NAMALWA (cell line): ENCODE data around the gene TNFAIP1.
"Not testable (repeated sequence)": the region's sequence is repeated elsewhere in the genome, so short reads cannot be mapped to it uniquely, and the experiment has no call there.

Experiments used
- DNase-seq: peaks from one replicate; pipeline ENCODE4 v3.0.0-alpha.2; 2015; ENCODE audit warnings: low spot score

Gene TNFAIP1

DNA sequence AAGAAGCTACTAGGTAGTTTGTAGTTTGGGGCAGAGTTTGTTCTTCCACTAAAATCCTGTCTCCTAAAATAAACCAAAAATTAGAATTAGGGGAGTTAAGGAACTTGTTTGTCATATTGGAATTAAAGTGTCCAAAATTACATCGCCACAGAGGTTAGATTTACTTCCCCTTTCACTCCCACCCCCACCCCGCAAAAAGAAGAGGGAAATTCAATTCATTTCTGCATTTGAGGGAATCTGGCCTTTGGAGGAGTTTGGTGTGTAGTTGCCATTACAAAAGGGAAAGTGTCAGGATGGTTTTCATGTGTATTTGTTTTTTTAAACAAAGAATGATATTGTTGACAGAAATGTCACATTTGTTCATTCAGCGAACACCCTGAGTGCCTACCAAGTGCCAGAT lies 10.8 kb upstream of the TNFAIP1 start:
- no peak for DNase-seq

DNA sequence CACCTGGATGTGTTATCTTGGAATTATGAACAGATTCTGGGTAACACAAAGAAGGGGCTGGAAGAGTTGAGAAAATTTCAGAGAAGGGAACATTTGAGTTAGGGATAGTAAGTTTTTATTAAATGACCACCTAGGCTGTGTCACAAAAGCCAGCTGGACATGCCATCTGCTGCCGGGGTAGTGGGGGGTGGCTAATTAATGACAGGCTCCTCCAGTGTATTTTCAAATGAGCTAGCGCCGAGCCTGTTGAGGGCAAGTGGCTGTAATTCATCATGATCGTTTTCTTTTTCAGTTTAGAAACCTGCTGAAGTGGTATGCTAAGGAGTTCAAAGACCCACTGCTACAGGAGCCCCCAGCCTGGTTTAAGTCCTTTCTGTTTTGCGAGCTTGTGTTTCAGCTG lies 10.3 kb upstream of the TNFAIP1 start:
- no peak for DNase-seq

DNA sequence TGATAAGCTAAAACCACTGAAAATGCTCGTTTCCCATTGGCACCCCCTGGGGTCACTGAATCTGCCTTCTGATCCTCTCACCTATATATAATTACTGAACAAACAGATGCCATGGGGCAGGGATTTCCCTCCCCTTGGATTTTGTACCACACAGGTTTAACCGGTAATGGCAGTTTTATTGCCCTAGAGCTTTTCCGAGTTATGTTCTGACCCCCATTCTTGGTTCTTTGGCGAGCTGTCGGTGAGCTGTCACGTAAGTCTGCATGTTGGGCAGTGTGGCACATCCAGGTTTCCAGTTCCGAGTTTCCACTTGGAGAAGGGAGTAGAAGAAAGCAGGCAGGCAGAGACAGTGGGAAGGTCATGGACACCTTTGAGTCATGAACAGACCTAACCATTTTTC lies 9.4 kb upstream of the TNFAIP1 start:
- no peak for DNase-seq

DNA sequence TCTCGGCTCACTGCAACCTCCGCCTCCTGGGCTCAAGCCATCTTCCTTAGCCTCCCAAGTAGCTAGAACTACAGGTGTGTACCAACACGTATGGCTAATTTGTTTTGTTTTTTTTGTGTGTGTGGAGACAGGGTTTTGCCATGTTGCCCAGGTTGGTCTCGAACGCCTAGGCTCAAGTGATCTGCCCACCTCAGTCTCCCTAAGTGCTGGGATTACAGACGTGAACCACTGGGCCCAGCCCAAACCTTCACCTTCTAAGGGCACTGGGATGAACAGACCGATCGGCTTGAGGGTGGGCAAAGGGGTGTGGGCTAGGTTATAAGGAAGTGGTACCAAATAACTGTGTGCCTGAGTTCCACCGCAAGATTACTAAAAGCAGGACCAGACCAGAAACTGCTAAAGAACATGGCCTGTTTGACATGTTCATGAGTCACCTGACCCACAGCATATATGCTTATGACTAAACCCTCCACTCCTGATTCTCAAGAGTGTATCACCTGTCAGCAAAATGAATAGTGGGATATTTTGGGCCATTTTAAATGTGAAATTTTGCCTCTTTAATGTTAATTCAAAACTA lies 8.4 kb upstream of the TNFAIP1 start:
- no peak for DNase-seq

DNA sequence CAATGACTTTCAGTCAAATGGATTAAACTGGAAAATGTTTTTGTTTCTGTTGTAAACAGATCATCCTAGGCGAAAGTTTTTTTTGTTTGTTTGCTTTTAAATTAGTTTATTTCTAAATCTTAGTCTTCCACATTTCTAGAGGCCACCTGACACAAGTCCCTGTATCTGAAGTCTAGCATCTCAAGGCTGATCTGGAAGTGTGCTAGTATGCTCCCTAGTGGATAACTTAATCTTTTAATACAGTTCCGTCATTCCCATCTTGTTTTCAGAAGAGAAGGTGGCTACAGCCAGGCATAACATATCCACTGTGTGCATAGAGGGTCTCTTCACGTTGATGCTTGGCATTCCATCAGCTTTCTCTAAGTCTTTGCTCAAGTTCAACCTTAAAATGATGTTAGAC lies 7.9 kb upstream of the TNFAIP1 start:
- DNase-seq: no peak

DNA sequence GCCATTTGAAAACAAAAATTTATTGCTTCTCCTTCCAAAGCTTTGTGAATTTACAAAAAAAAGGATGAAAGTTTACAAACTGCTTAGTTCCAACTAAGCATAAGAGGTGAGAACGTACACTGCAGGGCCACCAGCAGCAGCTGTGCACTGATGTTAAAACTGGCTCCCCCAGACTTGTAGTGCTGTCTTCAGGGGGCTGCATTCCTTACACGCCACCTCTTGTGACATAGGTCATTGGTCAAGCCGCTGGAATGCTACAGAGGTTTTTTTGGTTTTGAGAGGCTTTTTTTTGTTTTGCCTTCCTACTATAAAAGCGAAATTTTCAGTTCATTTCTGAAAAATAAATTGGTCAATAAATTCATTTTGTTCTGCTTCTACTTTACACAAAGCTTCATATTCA lies 7.2 kb upstream of the TNFAIP1 start:
- no peak for DNase-seq

DNA sequence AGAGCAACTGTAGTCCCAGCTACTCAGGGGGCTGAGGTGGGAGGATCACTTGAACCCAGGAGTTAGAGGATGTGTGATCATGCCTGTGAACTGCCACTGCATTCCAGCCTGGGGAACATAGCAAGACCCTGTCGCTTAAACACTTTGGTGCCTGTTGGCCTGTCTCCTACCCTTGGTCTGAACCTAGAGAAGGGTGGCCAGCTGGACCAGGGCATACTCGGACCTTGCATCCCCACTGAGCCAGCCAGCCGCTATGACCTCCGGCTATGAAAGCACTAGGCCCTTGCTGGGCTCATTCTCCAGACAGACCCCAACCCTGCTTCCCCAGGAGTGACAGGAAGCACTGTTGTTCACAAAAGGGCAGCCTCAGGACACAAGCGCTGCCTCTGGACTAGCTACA lies 4.9 kb upstream of the TNFAIP1 start:
- no peak for DNase-seq

DNA sequence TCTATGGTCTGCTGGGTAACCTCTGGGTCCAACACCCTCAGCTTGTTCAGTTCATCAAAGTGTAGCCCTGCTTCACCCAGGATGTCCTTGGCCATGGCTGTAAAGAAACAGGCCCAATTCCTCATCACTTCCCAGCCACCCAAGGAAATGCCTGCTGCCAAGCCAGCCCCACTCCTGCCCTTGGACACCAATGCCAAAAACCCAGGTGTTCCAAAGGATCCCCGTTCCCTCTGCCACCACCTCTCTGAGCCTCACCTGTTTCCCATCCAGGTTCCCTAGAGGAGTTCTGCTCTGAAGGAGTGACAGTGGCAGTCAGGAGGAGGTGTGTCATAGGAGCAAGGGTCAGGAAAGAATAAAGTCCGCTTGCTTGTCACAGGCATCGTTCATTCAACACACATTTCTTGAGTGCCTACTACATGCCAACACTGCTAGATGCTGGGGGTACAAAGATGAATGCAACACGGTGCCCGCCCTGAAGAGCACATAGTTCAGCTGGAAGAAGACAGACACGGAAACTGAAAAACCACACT lies 3.6 kb upstream of the TNFAIP1 start:
- no peak for DNase-seq

DNA sequence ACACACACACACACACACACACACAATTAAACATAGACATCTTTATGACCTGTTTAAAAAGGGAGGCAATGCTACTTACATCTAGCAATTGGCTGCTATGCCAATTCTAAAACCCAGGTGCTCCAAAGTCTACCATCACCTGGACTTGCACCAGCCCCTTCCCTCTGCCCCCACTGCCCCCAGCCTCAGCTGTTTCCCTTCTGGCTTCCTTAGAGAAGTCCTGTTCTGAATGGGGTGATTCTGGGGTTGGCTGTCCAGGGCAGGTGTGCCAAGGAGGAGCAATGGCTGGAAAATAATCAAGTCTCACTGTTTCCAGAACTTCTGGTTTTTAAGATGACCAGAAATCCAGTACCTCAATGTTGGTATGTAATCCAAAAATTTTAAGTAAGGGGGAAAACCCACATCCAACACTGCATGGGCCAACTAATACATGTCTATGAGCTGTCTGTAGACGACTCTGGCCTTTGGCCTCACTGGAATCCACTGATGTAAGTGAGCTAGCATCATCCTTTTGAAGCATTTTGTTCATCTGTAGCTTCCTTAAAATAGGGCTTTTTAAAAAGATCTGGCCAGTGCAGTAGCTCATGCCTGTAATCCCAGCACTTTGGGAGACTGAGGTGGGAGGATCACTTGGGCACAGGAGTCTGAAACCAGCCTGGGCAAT lies 2.3 kb upstream of the TNFAIP1 start:
- no peak for DNase-seq

DNA sequence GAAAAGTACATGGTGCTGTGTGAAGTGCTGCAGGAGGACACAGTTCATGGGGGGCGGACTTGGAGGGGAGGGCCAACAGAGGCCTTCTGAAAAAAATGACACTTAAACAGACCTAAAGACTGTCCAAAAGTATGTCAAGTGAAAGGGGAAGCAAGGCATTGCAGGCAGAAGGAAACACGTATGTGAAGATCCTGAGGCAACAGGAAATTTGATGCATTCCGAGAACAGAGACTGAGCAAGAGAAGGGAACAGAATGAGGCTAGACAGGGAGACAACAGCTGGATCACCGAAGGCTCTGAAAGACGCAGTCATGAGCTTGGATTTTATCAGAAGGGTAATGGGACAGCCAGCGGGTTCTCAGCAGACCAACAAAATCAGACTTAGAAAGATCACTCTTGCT lies 1.4 kb upstream of the TNFAIP1 start:
- DNase-seq: peak; percentile 42

DNA sequence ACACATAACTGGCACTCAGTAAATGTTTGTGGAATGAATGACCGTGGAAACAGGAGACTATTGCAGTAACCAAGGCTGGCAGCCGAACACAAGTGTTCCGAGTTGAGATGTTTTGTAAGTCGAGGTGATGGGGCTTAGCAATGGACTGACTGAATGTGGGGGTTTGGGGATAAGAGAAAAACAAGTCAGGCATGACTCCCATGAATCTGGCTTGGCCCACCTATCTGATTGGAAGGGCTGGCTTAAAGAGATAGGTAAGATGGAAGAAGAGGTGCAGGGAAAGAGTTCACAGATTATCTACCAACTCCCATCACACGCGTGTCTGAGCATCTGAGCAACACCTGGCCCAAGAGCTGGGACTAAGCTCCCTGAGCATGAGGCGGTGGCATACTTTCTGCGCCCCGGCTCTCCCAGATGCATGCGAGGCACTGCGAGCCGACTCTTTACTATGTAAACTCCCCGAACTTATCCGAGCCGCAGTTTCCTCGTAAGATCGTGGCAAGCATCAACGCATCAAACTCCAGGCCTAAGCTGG lies 828 bp upstream of the TNFAIP1 start:
- DNase-seq: no peak

DNA sequence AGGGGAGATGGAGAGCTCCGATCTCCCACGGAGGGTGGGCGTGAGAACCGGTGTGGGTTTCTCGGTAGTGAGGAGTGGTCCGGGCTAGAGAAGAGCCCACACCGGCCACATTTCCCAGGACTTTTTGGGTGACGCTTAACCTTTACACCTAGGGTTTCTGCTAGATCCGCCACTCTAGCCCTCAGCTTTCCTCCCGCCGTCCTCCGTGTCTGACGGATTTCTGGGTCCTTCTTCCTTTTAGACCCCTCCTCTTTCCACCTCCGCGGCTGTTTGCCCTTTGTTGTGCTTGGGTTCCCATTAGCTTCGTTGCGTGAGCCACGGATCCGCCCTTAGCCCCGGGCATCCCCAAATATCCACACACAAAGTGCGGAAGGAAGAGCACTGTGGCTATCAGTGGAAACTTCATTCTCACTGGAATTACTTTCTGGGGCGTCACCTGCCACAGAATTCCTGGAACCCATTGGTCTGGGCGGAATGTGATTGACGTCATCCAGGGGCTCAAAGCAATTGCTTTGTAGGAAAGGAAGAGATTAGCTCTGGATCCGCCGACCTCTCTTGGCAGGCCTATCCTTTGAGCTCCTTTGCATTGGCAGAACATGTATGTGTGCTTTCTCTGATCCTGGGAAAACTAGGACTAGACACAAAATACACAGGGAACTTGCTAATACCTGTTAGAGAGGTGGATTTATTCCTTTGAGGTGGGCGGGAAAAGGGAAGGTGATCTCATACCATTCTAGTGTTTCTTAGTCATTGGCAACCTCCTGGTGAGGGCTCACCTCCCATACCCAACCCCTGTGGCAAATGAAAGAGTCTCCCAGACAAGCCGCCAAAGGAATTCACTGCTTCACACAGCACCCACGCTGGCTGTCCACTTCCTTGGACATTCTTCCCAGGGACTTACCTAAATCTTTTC lies 654 bp downstream of the TNFAIP1 start:
- peak; percentile 43 for DNase-seq

DNA sequence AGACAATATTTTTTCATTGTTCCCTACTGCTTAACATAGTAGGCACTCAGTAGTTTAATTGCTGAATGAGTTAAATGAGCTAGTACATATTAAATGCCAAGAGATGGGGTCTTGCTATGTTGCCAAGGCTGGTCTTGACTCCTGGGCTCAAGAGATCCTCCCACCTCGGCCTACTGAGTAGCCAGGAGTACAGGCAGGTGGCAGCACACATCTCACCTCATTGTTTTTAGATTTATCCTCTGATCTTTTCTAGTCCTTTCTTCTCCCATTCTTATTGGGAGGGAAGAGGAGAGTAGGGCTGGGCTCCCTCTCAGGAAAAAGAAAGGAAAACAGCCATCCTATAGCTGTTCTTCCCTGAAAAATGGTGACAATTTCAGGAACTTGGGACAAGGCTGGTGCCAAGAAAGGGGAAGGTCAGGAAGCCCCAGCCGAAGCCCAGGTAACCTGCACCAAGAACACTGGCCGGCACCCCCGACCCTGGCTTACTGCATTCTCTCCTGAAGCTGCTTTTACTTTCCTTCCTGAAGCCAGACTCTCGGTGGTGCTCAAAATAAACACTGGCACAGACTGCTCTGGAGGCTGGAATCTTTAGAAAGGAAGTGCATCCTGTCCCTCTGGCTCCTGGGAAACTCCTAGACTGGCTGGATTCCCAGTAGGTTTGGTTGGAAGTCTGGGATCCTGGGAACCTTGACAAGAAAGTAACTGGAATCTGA lies 2.7 kb downstream of the TNFAIP1 start:
- no peak for DNase-seq

DNA sequence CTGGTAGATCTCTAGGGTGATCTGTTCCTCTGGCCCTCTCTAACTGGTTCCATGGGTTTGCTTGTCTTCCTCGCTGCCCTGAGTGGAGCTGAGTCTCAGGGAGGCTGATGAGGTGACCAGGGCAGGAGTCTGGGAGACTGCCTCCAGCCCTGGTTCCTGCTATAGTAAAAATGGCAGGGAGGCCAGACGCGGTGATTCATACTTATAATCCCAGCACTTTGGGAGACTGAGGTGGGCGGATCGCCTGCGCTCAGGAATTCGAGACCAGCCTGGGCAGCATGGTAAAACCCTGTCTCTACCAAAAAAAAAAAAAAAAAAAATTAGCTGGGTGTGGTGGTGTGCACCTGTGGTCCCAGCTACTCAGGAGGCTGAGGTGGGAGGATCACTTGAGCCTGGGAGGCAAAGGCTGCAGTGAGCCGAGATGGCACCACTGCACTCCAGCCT lies 3.2 kb downstream of the TNFAIP1 start:
- not testable (repeated sequence) for DNase-seq

DNA sequence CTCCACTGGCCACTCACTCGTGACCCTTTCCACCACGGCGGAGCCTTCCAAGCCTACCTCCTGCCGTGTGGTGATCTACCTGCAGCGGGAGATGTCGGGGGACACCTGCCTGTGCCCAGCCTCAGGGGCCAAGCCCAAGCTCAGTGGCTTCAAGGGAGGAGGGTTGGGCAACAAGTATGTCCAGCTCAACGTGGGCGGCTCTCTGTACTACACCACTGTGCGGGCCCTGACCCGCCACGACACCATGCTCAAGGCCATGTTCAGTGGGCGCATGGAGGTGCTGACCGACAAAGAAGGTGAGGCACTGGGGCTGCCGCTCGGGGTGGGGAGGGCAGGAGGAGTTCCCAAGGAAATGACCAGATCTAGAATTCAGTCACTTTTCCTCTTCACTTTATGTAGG lies 3.9 kb downstream of the TNFAIP1 start:
- no peak for DNase-seq

DNA sequence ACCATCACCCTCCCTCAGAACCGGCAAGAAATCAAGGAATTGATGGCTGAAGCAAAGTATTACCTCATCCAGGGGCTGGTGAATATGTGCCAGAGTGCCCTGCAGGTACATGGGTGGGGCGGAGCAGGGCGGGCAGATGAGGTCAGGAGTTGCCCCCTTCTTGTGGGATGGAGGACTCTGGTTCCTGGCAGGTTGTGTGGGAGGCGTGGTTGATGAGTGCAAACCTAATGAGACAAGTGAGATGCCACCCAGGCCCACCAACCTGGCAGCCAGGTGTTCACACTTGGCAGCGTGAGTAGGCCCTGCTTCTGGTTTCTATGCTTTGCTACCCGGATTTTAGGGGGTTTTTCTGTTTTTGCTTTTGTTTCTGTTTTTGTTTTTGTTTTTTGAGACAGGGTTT lies 4.8 kb downstream of the TNFAIP1 start:
- no peak for DNase-seq

DNA sequence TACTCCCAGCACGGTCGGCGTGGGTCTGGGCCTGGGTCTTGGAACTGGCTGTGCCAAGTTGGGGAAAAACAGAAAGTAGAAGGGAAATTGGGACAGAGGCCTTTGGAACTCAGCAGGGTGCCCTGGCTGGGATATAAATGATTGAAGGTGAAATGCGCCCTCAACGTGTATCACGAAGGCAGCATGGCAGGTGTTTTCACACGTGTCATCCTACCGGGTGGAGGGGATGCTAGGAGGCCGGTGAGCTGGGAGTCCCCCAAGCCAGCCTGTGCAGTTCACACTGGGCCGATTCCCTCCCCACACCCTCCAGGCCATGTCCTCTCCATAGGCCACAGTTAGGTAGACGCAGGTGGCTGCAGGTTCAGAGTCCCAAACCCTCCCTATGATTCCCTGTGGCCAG lies 6.0 kb downstream of the TNFAIP1 start:
- DNase-seq: no peak

DNA sequence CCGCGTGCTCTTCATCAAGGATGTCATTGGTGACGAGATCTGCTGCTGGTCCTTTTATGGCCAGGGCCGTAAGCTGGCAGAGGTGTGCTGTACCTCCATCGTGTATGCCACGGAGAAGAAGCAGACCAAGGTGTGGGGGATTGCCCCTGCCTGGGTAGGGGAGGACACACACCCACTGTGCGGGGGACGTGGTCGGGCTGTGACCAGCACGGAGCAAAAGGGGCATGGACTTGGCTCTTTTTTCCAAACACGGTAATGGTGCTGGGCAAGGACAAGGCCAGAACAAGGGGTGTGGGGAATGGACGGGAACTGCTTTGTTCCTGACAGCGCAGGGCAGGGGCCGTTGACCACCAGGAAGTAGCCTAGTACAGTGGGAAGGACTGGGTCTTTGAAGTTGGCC lies 6.8 kb downstream of the TNFAIP1 start:
- no peak for DNase-seq

DNA sequence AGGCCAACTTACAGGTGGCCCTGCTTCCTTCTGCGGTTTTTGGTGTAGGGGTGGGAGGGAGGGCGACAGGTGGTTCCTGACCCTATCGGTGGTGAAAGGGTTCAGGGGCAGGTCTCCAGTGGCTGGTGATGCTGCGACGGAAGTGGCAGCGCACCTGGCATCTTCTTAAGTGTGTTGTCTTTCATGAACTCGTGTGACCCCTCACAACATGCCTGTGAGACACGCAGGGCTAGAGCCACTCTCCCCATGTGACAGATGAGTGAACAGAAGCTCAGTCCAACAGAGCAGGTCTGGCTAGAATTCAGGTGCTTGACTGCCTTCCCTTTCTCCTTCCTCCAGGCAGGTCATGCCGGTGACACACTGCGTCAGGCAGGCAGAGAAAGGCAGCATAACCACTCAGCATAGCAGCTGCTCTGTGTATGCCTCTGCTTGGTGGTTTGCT lies 8.0 kb downstream of the TNFAIP1 start:
- DNase-seq: peak; percentile 51

DNA sequence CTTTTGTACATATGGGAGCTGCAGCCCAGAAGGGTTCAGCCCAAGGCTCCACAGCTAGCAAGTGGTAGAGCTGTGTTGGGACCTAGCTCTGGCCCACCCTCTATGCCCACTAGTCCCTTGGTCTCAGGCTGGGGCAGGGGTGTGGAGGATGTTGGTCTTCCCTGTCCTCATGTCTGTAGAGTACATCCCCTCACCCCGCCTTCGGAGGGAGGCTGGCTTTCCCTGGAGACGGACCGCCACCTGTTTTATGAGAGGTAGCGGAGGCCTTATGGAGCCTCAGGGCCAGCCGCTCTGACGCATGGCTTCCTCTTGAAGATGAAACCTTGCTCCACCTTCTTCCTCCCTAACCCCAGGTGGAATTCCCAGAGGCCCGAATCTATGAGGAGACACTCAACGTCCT lies 8.4 kb downstream of the TNFAIP1 start:
- DNase-seq: no peak

DNA sequence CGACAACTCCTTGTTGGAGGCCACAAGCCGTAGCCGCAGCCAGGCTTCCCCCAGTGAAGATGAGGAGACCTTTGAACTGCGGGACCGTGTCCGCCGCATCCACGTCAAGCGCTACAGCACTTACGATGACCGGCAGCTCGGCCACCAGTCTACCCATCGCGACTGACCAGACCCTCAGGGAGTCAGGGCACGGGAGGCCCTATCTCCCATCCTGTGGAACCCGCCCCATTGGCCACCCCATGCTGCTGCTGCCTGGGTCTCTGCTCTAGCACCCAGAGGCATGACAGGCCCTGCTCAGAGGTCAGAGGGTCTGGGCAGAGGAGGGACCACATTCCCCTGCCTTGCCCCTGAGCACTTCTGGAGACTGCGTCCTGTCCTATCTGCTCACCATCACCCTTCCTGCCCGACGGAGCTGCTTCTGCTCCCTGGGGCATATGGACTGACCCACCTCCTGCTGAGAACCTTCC lies 8.9 kb downstream of the TNFAIP1 start:
- DNase-seq: no peak
